Measurements from ENCODE around the gene HMX1. TPM values are rescaled to one million over a fixed set of nuclear protein-coding genes. Genes with fewer than 3 reads are reported as not detected.

The HMX1 gene
- polyA plus RNA-seq, 1 of the 3 experiments (the other 2 are of a cell fraction), result 0.20 TPM

DNA sequence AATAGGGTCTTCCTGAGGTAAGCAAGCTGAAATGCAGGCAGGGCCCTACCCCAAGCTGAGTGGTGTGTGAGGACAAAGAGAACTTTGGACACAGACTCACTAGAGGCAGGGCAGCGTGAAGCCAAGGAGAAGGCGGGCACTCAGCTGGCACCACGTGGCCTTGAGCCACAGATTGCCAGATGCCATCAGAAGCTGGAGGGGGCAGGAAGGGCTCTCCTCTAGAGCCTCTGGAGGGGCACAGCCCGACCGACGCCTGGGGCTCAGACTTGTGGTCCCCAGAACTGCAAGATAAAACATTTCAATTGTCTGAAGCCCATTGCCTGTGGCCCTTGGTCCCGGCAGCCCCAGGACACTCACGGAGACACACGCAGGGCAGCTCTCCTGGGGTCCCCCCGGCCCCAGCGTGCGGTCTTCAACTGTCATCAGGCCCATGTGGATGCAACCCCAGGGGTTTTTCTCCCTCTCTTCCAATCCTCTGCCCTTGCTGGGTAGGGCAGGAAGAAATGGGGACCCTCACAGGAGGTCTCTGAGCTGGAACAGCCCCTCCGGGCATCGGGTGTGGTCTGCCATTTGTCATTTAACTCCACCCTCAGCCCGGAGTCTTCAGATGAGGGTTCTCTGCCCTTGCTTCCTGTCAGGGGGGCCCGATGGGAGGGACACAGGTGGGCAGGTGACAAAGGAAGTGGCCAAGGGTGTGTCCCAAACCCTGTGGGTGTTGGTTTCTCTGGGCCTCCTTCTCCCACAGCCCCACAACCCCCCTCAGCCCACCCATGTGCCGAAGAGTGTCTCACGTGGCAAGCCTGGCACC is 22.2 kb downstream of the HMX1 start (continued):
- no peak for TF ChIP-seq RAD21 (IDR thresholded peaks at IDR 0.05; ENCODE audit: low read length)

DNA sequence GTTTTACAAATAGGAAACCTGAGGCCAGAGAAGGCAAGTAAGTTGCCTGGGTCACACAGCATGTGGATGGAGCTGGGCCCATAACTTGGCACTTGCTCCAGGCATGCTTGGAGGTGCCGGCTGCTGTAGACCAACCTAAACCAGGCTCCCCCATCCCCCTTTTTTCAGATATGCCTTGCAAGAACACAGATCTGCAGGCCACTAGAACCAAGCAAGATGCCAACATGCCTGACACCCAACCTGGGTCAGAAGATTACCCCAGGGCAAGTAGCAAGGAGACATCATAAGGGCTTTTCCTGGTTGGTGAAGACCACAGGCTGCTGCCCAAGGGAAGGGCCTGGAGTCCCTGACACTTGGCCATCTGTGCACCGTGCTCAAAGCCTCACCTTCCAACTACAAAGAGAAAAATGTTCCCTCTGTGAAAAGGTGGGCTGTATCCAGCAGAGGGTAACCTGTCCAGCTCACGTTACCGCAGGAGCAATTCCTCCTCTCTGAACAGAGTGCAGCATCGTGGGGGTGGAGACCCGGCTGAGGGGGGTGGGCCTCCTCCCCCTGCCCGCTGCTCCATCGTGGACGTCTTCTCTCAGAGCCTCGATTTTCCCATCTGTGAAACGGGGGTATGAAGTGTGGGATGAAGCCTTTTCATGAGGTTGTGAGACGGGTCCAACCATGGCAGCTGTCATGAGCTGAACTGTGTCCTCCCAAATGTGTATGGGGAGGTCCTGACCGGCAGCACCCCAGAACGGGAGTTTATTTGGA is 23.0 kb downstream of the HMX1 start:
- no peak overlapping the region for H2AFZ ChIP-seq (ENCODE audit: low read depth)
- no peak overlapping the region for H3K27ac ChIP-seq (ENCODE audit: low read depth in 2 of 2, low read length in 1 of 2)
- no peak overlapping the region for H3K9ac ChIP-seq
- TF ChIP-seq FOXJ3 (CRISPR knock-in tag; IDR thresholded peaks at IDR 0.05) (no peak), RXRA (IDR thresholded peaks at IDR 0.05; ENCODE audit: borderline replicate concordance, low read depth) (no peak), RFX5 (IDR thresholded peaks at IDR 0.05; ENCODE audit: low read length) (no peak), YY1 (IDR thresholded peaks at IDR 0.05; ENCODE audit: low read depth) (no peak)
- TF ChIP-seq, protein P1, sequence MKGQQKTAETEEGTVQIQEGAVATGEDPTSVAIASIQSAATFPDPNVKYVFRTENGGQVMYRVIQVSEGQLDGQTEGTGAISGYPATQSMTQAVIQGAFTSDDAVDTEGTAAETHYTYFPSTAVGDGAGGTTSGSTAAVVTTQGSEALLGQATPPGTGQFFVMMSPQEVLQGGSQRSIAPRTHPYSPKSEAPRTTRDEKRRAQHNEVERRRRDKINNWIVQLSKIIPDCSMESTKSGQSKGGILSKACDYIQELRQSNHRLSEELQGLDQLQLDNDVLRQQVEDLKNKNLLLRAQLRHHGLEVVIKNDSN (IDR thresholded peaks at IDR 0.05; ENCODE audit: borderline replicate concordance, low read depth), result no peak
- no peak overlapping the region for H3K4me2 ChIP-seq
- H4K20me1 ChIP-seq (ENCODE audit: insufficient read depth), result no peaks in the 10 kb centered on the region
- H3K9me2 ChIP-seq, result no peaks in the 10 kb centered on the region
- peak; percentile 17 for DNase-seq
- H3K79me2 ChIP-seq (ENCODE audit: insufficient read depth), result no peaks in the 10 kb centered on the region
- no peaks in the 10 kb centered on the region for H3K27me3 ChIP-seq (ENCODE audit: insufficient read depth)
- POLR2A ChIA-PET, result no interaction called here
- no peaks in the 10 kb centered on the region for H3K36me3 ChIP-seq (replicated peaks in 1 of 2; ENCODE audit: control insufficient read depth in 1 of 2, insufficient read depth in 2 of 2, low read length in 1 of 2)
- no peaks in the 10 kb centered on the region; a peak in 1 of 4 replicates for H3K4me1 ChIP-seq (ENCODE audit: control insufficient read depth in 1 of 2, insufficient read depth in 2 of 2, low read depth in 1 of 2, low read length in 1 of 2)
- no peaks in the 10 kb centered on the region for H3F3A ChIP-seq (replicated peaks; ENCODE audit: insufficient read depth)
- H3K4me3 ChIP-seq (ENCODE audit: low read depth in 2 of 2, low read length in 1 of 2), result no peak overlapping the region
- no peaks in the 10 kb centered on the region for H3K9me3 ChIP-seq
- CTCF ChIA-PET, result interaction anchor here (1.0 kb wide), 1 partner anchor 33 kb away, joined by 3 read pairs; no protein-coding TSS in a partner anchor
- WGBS (ENCODE audit: low lambda C conversion rate), result 49% methylated on average over 11 of the region's 14 CpGs

DNA sequence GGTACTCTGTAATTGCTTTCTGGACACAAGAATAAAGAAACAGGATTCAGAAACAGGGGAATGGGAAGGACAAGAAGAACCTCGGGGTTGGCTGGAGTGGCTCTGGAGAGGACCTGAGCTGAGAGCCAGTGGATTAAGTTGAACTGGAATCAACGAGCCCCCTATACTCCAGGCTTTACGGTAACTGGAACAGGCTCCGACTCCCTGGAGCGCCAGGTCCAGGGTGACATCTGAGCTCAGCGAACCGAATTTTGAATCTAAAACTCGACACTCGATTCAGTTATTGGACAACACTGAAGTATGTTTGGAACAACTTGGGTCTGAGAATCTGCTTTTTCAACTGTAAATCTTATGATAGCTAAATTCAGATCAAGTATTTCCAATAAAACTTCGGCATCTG is 23.9 kb downstream of the HMX1 start:
- Histone ChIP-seq H3F3A (replicated peaks; ENCODE audit: insufficient read depth) (no peaks in the 10 kb centered on the region), H3K9me2 (no peaks in the 10 kb centered on the region), H3K4me3 (ENCODE audit: low read depth in 2 of 2, low read length in 1 of 2) (no peak overlapping the region), H3K27me3 (ENCODE audit: insufficient read depth) (no peaks in the 10 kb centered on the region), H3K9ac (no peak overlapping the region), H3K4me2 (no peak overlapping the region), H4K20me1 (ENCODE audit: insufficient read depth) (no peaks in the 10 kb centered on the region), H3K36me3 (replicated peaks in 1 of 2; ENCODE audit: control insufficient read depth in 1 of 2, insufficient read depth in 2 of 2, low read length in 1 of 2) (no peaks in the 10 kb centered on the region), H3K4me1 (ENCODE audit: control insufficient read depth in 1 of 2, insufficient read depth in 2 of 2, low read depth in 1 of 2, low read length in 1 of 2) (no peaks in the 10 kb centered on the region; a peak in 1 of 4 replicates), H3K9me3 (no peaks in the 10 kb centered on the region), H2AFZ (ENCODE audit: low read depth) (no peak overlapping the region), H3K79me2 (ENCODE audit: insufficient read depth) (no peaks in the 10 kb centered on the region), H3K27ac (ENCODE audit: low read depth in 2 of 2, low read length in 1 of 2) (no peak overlapping the region)
- TF ChIP-seq FOXJ3 (CRISPR knock-in tag; IDR thresholded peaks at IDR 0.05) (no peak), TEAD4 (IDR thresholded peaks at IDR 0.05; ENCODE audit: borderline replicate concordance, insufficient read depth) (no peak), MXI1 (IDR thresholded peaks at IDR 0.05; ENCODE audit: low read depth, low read length) (no peak), YY1 (IDR thresholded peaks at IDR 0.05; ENCODE audit: low read depth) (no peak), GATA2 (CRISPR knock-in tag; IDR thresholded peaks at IDR 0.05) (no peak), CHD2 (IDR thresholded peaks at IDR 0.05; ENCODE audit: low read length, partially characterized antibody) (no peak), JUND (IDR thresholded peaks at IDR 0.05) (no peak), POLR2AphosphoS5 (IDR thresholded peaks at IDR 0.05; ENCODE audit: low read depth, low read length) (no peak), TCF12 (IDR thresholded peaks at IDR 0.05) (no peak), RXRA (IDR thresholded peaks at IDR 0.05; ENCODE audit: borderline replicate concordance, low read depth) (no peak), RCOR1 (IDR thresholded peaks at IDR 0.05; ENCODE audit: low read length) (no peak), SMC3 (IDR thresholded peaks at IDR 0.05; ENCODE audit: low read depth, low read length) (no peak)
- TF ChIP-seq, protein P2, sequence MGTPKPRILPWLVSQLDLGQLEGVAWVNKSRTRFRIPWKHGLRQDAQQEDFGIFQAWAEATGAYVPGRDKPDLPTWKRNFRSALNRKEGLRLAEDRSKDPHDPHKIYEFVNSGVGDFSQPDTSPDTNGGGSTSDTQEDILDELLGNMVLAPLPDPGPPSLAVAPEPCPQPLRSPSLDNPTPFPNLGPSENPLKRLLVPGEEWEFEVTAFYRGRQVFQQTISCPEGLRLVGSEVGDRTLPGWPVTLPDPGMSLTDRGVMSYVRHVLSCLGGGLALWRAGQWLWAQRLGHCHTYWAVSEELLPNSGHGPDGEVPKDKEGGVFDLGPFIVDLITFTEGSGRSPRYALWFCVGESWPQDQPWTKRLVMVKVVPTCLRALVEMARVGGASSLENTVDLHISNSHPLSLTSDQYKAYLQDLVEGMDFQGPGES (IDR thresholded peaks at IDR 0.05; ENCODE audit: low read depth, low read length), result no peak
- peak; percentile 47 for DNase-seq
- ChIA-PET CTCF (interaction anchor here (1.0 to 1.2 kb wide), 2 partner anchors 34 to 70 kb away, joined by 3 read pairs; no protein-coding TSS in a partner anchor), POLR2A (no interaction called here)
- WGBS (ENCODE audit: low lambda C conversion rate), result 12% methylated on average over 10 of the region's 10 CpGs

Measured in SK-N-SH (cell line).